Breast epithelium (tissue), 3 donors: ENCODE measurements around the gene TRIM26.
"Not testable (repeated sequence)": the region's sequence is repeated elsewhere in the genome, so short reads cannot be mapped to it uniquely, and the experiment has no call there.

Source experiments
- POLR2A ChIP-seq: fragments of 450-650 bp; IDR thresholded peaks from one replicate; pipeline ENCODE4 v1.6.1; 2016; ENCODE audit warnings: antibody characterized with exemption, mild to moderate bottlenecking, moderate library complexity
- POLR2AphosphoS5 ChIP-seq, 3 donors: sonication (generic); formaldehyde crosslinking; IDR thresholded peaks; one replicate each; pipeline ENCODE4 v1.6.1; 2017; ENCODE audit warnings: antibody characterized with exemption in 3 of 3
- TF ChIP-seq, protein P1 (sequence below), 3 donors: fragments of 450-650 bp; IDR thresholded peaks; one replicate each; pipeline ENCODE4 v1.5.1; 2016 to 2017; ENCODE audit warnings: antibody characterized with exemption in 3 of 3, mild to moderate bottlenecking in 3 of 3, moderate library complexity in 3 of 3

DNA sequence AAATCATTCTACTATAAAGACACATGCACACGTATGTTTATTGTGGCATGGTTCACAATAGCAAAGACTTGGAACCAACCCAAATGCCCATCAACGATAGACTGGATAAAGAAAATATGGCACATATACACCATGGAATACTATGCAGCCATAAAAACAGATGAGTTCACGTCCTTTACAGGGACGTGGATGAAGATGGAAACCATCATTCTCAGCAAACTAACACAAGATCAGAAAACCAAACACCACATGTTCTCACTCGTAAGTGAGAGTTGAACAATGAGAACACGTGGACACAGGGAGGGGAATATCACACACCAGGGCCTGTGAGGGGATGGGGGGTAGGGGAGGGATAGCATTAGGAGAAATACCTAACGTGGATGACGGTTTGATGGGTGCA lies 73.0 kb downstream of the TRIM26 start:
- TF ChIP-seq, protein P1, sequence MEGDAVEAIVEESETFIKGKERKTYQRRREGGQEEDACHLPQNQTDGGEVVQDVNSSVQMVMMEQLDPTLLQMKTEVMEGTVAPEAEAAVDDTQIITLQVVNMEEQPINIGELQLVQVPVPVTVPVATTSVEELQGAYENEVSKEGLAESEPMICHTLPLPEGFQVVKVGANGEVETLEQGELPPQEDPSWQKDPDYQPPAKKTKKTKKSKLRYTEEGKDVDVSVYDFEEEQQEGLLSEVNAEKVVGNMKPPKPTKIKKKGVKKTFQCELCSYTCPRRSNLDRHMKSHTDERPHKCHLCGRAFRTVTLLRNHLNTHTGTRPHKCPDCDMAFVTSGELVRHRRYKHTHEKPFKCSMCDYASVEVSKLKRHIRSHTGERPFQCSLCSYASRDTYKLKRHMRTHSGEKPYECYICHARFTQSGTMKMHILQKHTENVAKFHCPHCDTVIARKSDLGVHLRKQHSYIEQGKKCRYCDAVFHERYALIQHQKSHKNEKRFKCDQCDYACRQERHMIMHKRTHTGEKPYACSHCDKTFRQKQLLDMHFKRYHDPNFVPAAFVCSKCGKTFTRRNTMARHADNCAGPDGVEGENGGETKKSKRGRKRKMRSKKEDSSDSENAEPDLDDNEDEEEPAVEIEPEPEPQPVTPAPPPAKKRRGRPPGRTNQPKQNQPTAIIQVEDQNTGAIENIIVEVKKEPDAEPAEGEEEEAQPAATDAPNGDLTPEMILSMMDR (IDR thresholded peaks at IDR 0.05) = not testable (repeated sequence)
- TF ChIP-seq POLR2A; POLR2AphosphoS5 (IDR thresholded peaks at IDR 0.05): not testable (repeated sequence)
